ENCODE results near the gene TP53AIP1. TPM values are rescaled to one million over a fixed set of nuclear protein-coding genes. Genes with fewer than 3 reads are reported as not detected.
A peak's percentile ranks its signal among the peaks of the same experiment; 100 is the strongest.

Gene TP53AIP1
- total and polyA plus RNA-seq, 3 experiments from 2014 or later = not detected

DNA sequence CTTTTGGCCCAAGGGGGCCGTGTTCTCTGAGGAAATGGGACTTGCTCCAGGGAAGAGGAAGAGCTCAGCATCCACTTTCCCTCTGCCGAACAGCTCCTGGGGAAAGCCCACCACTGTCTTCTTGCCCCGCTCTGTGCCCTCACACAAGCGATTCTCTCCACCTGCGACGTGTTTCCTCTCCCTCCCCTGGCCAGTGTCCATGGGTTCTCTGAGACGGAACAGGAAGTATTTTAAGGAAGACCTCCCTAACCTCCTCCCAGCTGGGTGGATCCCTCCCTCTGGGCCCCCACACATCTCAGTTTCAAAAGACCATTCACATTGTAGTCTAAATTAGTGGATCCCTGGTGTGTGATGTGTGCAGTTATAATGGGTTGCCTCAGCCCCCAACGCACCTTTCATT, 1.6 kb downstream of the TP53AIP1 start:
- ChIA-PET CTCF (interaction anchor here (1.2 kb wide), 1 partner anchor 18 kb away, joined by 4 read pairs; no protein-coding TSS in a partner anchor), POLR2A (no interaction called here)
- no peak overlapping the region for H3K4me3 Mint-ChIP-seq
- Histone ChIP-seq H3K27me3 (ENCODE audit: insufficient read depth, low read length, poor library complexity, severe bottlenecking) (no peaks in the 10 kb centered on the region), H3K36me3 (ENCODE audit: insufficient read depth, low read length) (no peaks in the 10 kb centered on the region), H3K27ac (ENCODE audit: low read depth, low read length) (no peak overlapping the region), H3K9me3 (ENCODE audit: low read length) (no peaks in the 10 kb centered on the region), H3K4me1 (ENCODE audit: insufficient read depth, low read length) (no peaks in the 10 kb centered on the region), H3K4me3 (ENCODE audit: low read length) (no peak overlapping the region)
- H3K27me3 Mint-ChIP-seq = peaks cover 5 to 31% of the 10 kb centered on the region in 2 donors
- DNase-seq = no peak
- H3K27ac Mint-ChIP-seq = no peak overlapping the region
- H3K36me3 Mint-ChIP-seq = no peaks in the 10 kb centered on the region
- H3K4me1 Mint-ChIP-seq = no peaks in the 10 kb centered on the region
- no peaks in the 10 kb centered on the region for H3K9me3 Mint-ChIP-seq

- H3K36me3 Mint-ChIP-seq = no peaks in the 10 kb centered on the region
- no peak for DNase-seq
- Histone ChIP-seq H3K27ac (ENCODE audit: low read depth, low read length) (no peak overlapping the region), H3K9me3 (ENCODE audit: low read length) (no peaks in the 10 kb centered on the region), H3K4me3 (ENCODE audit: low read length) (no peak overlapping the region), H3K4me1 (ENCODE audit: insufficient read depth, low read length) (no peaks in the 10 kb centered on the region), H3K36me3 (ENCODE audit: insufficient read depth, low read length) (no peaks in the 10 kb centered on the region), H3K27me3 (ENCODE audit: insufficient read depth, low read length, poor library complexity, severe bottlenecking) (no peaks in the 10 kb centered on the region)
- peaks cover 5 to 29% of the 10 kb centered on the region in 2 donors for H3K27me3 Mint-ChIP-seq
- ChIA-PET CTCF (no interaction called here), POLR2A (no interaction called here)
- H3K4me3 Mint-ChIP-seq = no peak overlapping the region
- no peak overlapping the region for H3K27ac Mint-ChIP-seq
- H3K9me3 Mint-ChIP-seq = no peaks in the 10 kb centered on the region
- no peaks in the 10 kb centered on the region for H3K4me1 Mint-ChIP-seq
Observed at GRCh38 chr11:128940603-128941002, 2.1 kb downstream of the TP53AIP1 start.

- no peaks in the 10 kb centered on the region for H3K27me3 ChIP-seq (ENCODE audit: insufficient read depth, low read length, poor library complexity, severe bottlenecking)
- ChIA-PET POLR2A (no interaction called here), CTCF (no interaction called here)
- no peaks in the 10 kb centered on the region for H3K36me3 Mint-ChIP-seq
- no peak overlapping the region for H3K27ac Mint-ChIP-seq
- no peaks in the 10 kb centered on the region for H3K4me1 ChIP-seq (ENCODE audit: insufficient read depth, low read length)
- H3K9me3 Mint-ChIP-seq = no peaks in the 10 kb centered on the region
- H3K27me3 Mint-ChIP-seq = peaks cover 5 to 26% of the 10 kb centered on the region in 2 donors
- H3K36me3 ChIP-seq (ENCODE audit: insufficient read depth, low read length) = no peaks in the 10 kb centered on the region
- no peaks in the 10 kb centered on the region for H3K9me3 ChIP-seq (ENCODE audit: low read length)
- DNase-seq = no peak
- H3K27ac ChIP-seq (ENCODE audit: low read depth, low read length) = no peak overlapping the region
- H3K4me3 Mint-ChIP-seq = no peak overlapping the region
- H3K4me1 Mint-ChIP-seq = no peaks in the 10 kb centered on the region
- H3K4me3 ChIP-seq (ENCODE audit: low read length) = no peak overlapping the region
Observed at GRCh38 chr11:128940156-128940555, 2.5 kb downstream of the TP53AIP1 start.

- Histone ChIP-seq H3K27ac (ENCODE audit: low read depth, low read length) (no peak overlapping the region), H3K27me3 (ENCODE audit: insufficient read depth, low read length, poor library complexity, severe bottlenecking) (no peaks in the 10 kb centered on the region), H3K9me3 (ENCODE audit: low read length) (no peaks in the 10 kb centered on the region), H3K36me3 (ENCODE audit: insufficient read depth, low read length) (no peaks in the 10 kb centered on the region), H3K4me1 (ENCODE audit: insufficient read depth, low read length) (no peaks in the 10 kb centered on the region), H3K4me3 (ENCODE audit: low read length) (no peak overlapping the region)
- Mint-ChIP-seq H3K36me3 (no peaks in the 10 kb centered on the region), H3K27me3 (peaks cover 5 to 21% of the 10 kb centered on the region in 2 donors), H3K4me1 (no peaks in the 10 kb centered on the region), H3K4me3 (no peak overlapping the region), H3K9me3 (no peaks in the 10 kb centered on the region), H3K27ac (no peak overlapping the region)
- CTCF ChIA-PET = no interaction called here
- POLR2A ChIA-PET = no interaction called here
- no peak for DNase-seq
Observed at GRCh38 chr11:128939591-128939990, 3.1 kb downstream of the TP53AIP1 start.

- peaks cover 3 to 11% of the 10 kb centered on the region in 2 donors for H3K27me3 Mint-ChIP-seq
Observed at GRCh38 chr11:128938156-128938885, 4.3 kb downstream of the TP53AIP1 start.

DNA sequence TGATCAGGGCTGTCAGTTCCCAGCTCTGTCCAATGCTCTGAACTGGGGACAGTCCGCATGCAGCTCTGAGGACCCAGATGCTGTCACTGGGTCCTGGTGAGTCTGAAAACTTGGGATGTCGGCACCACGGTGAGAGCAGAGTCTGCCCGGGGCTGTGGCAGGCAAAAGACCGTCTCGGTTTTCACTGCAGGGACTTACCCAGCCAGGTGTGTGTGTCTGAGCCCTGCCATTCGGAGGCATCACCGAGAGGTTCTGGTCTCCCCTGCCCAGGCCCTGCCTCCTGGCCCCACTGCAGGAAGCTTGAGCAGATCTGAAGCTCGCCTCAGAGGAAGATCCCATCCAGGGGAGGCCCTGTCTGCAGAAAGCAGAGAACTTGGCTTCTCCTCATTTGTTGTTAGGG, 5.2 kb downstream of the TP53AIP1 start:
- H3K27ac Mint-ChIP-seq = no peak overlapping the region

More at GRCh38 chr11:128938156-128938885, 4.3 kb downstream of the TP53AIP1 start:
- Histone ChIP-seq H3K27me3 (ENCODE audit: insufficient read depth, low read length, poor library complexity, severe bottlenecking) (no peaks in the 10 kb centered on the region), H3K4me3 (ENCODE audit: low read length) (no peak overlapping the region), H3K36me3 (ENCODE audit: insufficient read depth, low read length) (no peaks in the 10 kb centered on the region), H3K4me1 (ENCODE audit: insufficient read depth, low read length) (no peaks in the 10 kb centered on the region), H3K27ac (ENCODE audit: low read depth, low read length) (no peak overlapping the region), H3K9me3 (ENCODE audit: low read length) (no peaks in the 10 kb centered on the region)
- Mint-ChIP-seq H3K4me3 (no peak overlapping the region), H3K27ac (peak overlapping the region in 1 of 8 donors; percentile 84), H3K4me1 (no peaks in the 10 kb centered on the region), H3K9me3 (no peaks in the 10 kb centered on the region), H3K36me3 (no peaks in the 10 kb centered on the region)
- no peak for DNase-seq
- ChIA-PET CTCF (no interaction called here), POLR2A (no interaction called here)

DNA sequence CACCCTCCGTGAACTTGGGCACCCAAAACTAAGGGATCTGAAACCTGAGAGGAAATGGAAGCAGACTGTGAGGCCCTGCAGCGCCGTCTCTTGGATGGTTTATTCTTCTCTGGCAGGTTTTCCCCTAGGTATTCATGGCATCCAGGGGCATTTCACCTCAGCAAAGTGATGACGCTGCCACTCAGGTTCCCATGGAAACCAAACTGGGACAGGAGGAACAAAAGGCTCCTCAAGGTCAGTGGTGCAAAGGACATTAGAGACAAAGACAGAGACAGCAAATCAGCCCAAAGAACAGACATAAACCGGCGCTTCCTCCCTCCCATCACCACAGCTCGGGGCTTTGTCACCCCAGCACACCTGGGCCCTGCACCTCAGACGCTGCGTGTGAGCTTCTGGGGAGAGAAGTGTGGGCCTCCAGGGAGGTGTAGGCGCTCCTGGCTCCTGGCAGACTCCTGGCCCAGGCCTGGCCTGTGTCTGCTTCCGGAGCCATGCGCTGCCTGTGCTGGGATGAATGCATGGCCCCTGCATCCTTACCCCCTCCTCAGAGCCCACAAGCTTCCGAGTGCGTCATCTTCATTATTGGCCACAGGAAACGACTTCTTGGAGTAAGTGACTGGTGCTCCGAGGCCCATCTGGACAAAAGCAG, 5.9 kb downstream of the TP53AIP1 start:
- DNase-seq = no peak
- peaks cover 0 to under 1% (median 0%) of the 10 kb centered on the region in 5 donors for H3K9me3 Mint-ChIP-seq
- H3K4me3 Mint-ChIP-seq = no peak overlapping the region
- H3K36me3 ChIP-seq (ENCODE audit: insufficient read depth, low read length) = no peaks in the 10 kb centered on the region
- H3K36me3 Mint-ChIP-seq = no peaks in the 10 kb centered on the region
- ChIA-PET POLR2A (no interaction called here), CTCF (interaction anchor here (1.2 kb wide), 1 partner anchor 51 kb away, joined by 3 read pairs; no protein-coding TSS in a partner anchor)
- no peak overlapping the region for H3K4me3 ChIP-seq (ENCODE audit: low read length)
- peaks cover 3 to 6% of the 10 kb centered on the region in 2 donors for H3K27me3 Mint-ChIP-seq
- no peak overlapping the region for H3K27ac ChIP-seq (ENCODE audit: low read depth, low read length)
- H3K4me1 ChIP-seq (ENCODE audit: insufficient read depth, low read length) = no peaks in the 10 kb centered on the region
- H3K9me3 ChIP-seq (ENCODE audit: low read length) = no peaks in the 10 kb centered on the region
- H3K27ac Mint-ChIP-seq = no peak overlapping the region
- H3K4me1 Mint-ChIP-seq = no peaks in the 10 kb centered on the region
- H3K27me3 ChIP-seq (ENCODE audit: insufficient read depth, low read length, poor library complexity, severe bottlenecking) = no peaks in the 10 kb centered on the region

More for the DNA sequence above, 5.2 kb downstream of the TP53AIP1 start:
- Mint-ChIP-seq H3K9me3 (no peaks in the 10 kb centered on the region), H3K27me3 (peaks cover 3 to 9% of the 10 kb centered on the region in 2 donors), H3K4me3 (no peak overlapping the region), H3K36me3 (no peaks in the 10 kb centered on the region), H3K4me1 (no peaks in the 10 kb centered on the region)
- Histone ChIP-seq H3K4me3 (ENCODE audit: low read length) (no peak overlapping the region), H3K36me3 (ENCODE audit: insufficient read depth, low read length) (no peaks in the 10 kb centered on the region), H3K4me1 (ENCODE audit: insufficient read depth, low read length) (no peaks in the 10 kb centered on the region), H3K27ac (ENCODE audit: low read depth, low read length) (no peak overlapping the region), H3K27me3 (ENCODE audit: insufficient read depth, low read length, poor library complexity, severe bottlenecking) (no peaks in the 10 kb centered on the region), H3K9me3 (ENCODE audit: low read length) (no peaks in the 10 kb centered on the region)
- POLR2A ChIA-PET = no interaction called here
- DNase-seq = no peak
- CTCF ChIA-PET = no interaction called here

- Histone ChIP-seq H3K27ac (ENCODE audit: low read depth, low read length) (no peak overlapping the region), H3K27me3 (ENCODE audit: insufficient read depth, low read length, poor library complexity, severe bottlenecking) (no peaks in the 10 kb centered on the region), H3K36me3 (ENCODE audit: insufficient read depth, low read length) (no peaks in the 10 kb centered on the region), H3K9me3 (ENCODE audit: low read length) (no peaks in the 10 kb centered on the region), H3K4me1 (ENCODE audit: insufficient read depth, low read length) (no peaks in the 10 kb centered on the region), H3K4me3 (ENCODE audit: low read length) (no peak overlapping the region)
- peaks cover 0 to 2% of the 10 kb centered on the region in 2 donors for H3K27me3 Mint-ChIP-seq
- no peak for DNase-seq
- POLR2A ChIA-PET = no interaction called here
- H3K36me3 Mint-ChIP-seq = no peaks in the 10 kb centered on the region
- CTCF ChIA-PET = no interaction called here
- H3K27ac Mint-ChIP-seq = no peak overlapping the region
- peaks cover 0 to 2% (median 0%) of the 10 kb centered on the region in 5 donors for H3K9me3 Mint-ChIP-seq
- H3K4me1 Mint-ChIP-seq = no peaks in the 10 kb centered on the region
- H3K4me3 Mint-ChIP-seq = no peak overlapping the region
Observed at GRCh38 chr11:128934926-128935325, 7.7 kb downstream of the TP53AIP1 start.
